CD4-positive, alpha-beta T cell treated with Interleukin-21 for 1 hour (primary cell): ENCODE measurements around the gene PRICKLE3.
"Not testable (repeated sequence)": the region's sequence is repeated elsewhere in the genome, so short reads cannot be mapped to it uniquely, and the experiment has no call there.

Experiments used
- DNase-seq: peaks from one replicate; pipeline ENCODE4 v3.0.0-alpha.2; 2020

PRICKLE3 gene

GRCh38 chrX:49155900-49156837 is 30.0 kb downstream of the PRICKLE3 start:
- DNase-seq = peak; percentile 88

GRCh38 chrX:49155243-49155899 is 30.8 kb downstream of the PRICKLE3 start:
- DNase-seq = peak; percentile 61

GRCh38 chrX:49153467-49153866 is 32.7 kb downstream of the PRICKLE3 start:
- DNase-seq = no peak

- not testable (repeated sequence) for DNase-seq
Measured at GRCh38 chrX:49149291-49149690, 36.9 kb downstream of the PRICKLE3 start.

GRCh38 chrX:49148390-49149100 is 37.6 kb downstream of the PRICKLE3 start:
- not testable (repeated sequence) for DNase-seq

GRCh38 chrX:49147936-49148335 is 38.2 kb downstream of the PRICKLE3 start:
- DNase-seq = no peak

GRCh38 chrX:49147282-49147681 is 38.9 kb downstream of the PRICKLE3 start:
- DNase-seq = no peak

- not testable (repeated sequence) for DNase-seq
Measured at GRCh38 chrX:49143154-49143553, 43.0 kb downstream of the PRICKLE3 start.

- peak; percentile 19 for DNase-seq
Measured at GRCh38 chrX:49142264-49142663, 43.9 kb downstream of the PRICKLE3 start.

GRCh38 chrX:49139713-49140112 is 46.5 kb downstream of the PRICKLE3 start:
- DNase-seq = no peak

GRCh38 chrX:49137492-49137891 is 48.7 kb downstream of the PRICKLE3 start:
- DNase-seq = no peak

- no peak for DNase-seq
Measured at GRCh38 chrX:49133759-49134158, 52.4 kb downstream of the PRICKLE3 start.

GRCh38 chrX:49132275-49132674 is 53.9 kb downstream of the PRICKLE3 start:
- not testable (repeated sequence) for DNase-seq

- DNase-seq = no peak
Measured at GRCh38 chrX:49129427-49129826, 56.7 kb downstream of the PRICKLE3 start.

- DNase-seq = not testable (repeated sequence)
Measured at GRCh38 chrX:49127742-49128258, 58.4 kb downstream of the PRICKLE3 start.
